Fibroblast of villous mesenchyme (primary cell): ENCODE results near the gene FOSL1. TPM values are rescaled to one million over a fixed set of nuclear protein-coding genes. Genes with fewer than 3 reads are reported as not detected.
A peak's percentile ranks its signal among the peaks of the same experiment; 100 is the strongest.

Experiments used
- DNase-seq: peaks from one replicate; pipeline ENCODE4 v3.0.0-alpha.2; 2010; ENCODE audit warnings: low read depth
- H3K4me3 ChIP-seq: 2 replicates; pipeline ENCODE4 v1.5.1; 2011; ENCODE audit warnings: low read depth, mild to moderate bottlenecking, low read length
- total RNA-seq: library from RNA; depleted of rRNA; stranded (reverse); fragments of >200 nt; gene quantifications from 2 replicates; pipeline ENCODE4 v1.2.3, GENCODE V29; 2012
- TF ChIP-seq, protein P1 (sequence below): IDR thresholded peaks from 2 replicates; pipeline ENCODE4 v1.5.1; 2012; ENCODE audit warnings: low read depth, mild to moderate bottlenecking, low read length; ENCODE audit not compliant: insufficient read depth

FOSL1 gene
- total RNA-seq, 1 donor, result 41.0 TPM

DNA sequence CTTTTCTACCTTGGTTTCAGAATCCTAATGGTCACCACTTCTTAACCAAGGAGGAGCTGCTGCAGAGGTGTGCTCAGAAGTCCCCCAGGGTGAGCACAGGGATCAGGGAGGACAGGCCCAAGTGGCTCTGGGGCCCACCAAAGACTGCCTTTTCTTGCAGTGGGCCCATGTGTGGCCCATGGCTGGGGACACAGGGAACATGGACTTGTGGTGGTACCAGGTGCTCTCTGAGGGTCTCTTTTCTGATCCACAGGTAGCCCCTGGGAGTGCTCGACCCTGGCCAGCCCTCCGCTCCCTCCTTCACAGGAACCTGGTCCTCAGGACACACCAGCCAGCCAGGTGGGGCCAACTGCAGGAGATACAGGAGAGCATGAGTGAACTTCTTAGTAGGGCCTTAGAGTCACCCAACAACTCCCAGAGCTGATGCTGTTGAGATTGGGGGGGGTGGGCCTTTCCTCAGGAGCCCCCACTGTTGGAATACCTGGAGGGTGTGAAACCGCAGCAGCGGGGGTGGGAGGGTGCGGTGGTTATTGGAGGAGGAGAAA lies 37.9 kb downstream of the FOSL1 start:
- TF ChIP-seq, protein P1, sequence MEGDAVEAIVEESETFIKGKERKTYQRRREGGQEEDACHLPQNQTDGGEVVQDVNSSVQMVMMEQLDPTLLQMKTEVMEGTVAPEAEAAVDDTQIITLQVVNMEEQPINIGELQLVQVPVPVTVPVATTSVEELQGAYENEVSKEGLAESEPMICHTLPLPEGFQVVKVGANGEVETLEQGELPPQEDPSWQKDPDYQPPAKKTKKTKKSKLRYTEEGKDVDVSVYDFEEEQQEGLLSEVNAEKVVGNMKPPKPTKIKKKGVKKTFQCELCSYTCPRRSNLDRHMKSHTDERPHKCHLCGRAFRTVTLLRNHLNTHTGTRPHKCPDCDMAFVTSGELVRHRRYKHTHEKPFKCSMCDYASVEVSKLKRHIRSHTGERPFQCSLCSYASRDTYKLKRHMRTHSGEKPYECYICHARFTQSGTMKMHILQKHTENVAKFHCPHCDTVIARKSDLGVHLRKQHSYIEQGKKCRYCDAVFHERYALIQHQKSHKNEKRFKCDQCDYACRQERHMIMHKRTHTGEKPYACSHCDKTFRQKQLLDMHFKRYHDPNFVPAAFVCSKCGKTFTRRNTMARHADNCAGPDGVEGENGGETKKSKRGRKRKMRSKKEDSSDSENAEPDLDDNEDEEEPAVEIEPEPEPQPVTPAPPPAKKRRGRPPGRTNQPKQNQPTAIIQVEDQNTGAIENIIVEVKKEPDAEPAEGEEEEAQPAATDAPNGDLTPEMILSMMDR, result no peak
- DNase-seq, result no peak
- H3K4me3 ChIP-seq, result no peak overlapping the region

DNA sequence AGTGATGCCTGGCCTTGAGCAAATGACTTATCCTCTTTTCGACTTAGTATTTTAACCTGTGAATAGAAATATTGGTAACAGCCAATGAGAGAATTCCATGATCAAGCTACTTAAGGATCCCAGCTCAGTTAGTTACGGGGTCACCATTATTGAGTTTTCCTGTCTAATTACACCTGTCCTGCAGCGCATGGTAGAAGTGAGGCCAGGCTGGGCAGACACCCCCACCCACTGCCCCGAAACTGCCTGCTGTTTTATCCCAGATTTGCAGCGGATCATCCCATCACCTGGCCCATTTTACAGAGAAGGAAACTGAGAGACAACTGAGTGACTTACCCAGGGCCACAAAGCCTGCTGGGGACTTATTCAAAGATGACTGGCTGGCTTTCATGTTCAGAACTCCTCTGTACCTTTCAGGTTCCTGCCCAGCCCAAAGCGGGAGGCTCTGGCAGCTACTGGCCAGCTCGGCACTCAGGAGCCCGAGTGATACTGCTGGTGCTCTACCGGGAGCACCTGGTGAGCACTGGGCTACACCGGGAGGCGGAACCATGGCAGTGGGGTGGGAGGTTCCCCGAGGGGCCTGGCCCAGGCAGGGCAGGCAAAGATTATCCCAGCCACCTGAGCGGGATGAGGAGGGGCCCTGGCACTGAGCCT lies 38.5 kb downstream of the FOSL1 start:
- H3K4me3 ChIP-seq, result peak overlapping the region; percentile 94
- DNase-seq, result no peak
- TF ChIP-seq, protein P1, result no peak

DNA sequence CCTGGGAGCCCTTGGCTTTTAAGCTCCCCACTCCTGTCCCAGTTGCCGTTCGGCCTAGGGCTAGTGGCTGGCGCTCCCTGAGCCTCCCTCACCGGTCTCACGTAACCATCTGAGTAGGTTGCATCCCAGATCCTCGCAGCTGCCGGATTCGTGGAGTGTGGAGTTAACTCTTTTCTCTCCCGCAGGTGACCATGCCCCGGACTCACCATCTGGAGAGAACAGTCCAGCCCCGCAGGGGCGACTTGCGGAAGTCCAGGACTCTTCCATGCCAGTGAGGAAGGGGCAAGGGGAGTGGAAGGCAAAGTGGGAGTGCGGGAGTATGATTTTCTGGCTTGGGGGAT lies 39.1 kb downstream of the FOSL1 start:
- H3K4me3 ChIP-seq, result peak overlapping the region; percentile 94
- TF ChIP-seq, protein P1, result no peak
- no peak for DNase-seq

DNA sequence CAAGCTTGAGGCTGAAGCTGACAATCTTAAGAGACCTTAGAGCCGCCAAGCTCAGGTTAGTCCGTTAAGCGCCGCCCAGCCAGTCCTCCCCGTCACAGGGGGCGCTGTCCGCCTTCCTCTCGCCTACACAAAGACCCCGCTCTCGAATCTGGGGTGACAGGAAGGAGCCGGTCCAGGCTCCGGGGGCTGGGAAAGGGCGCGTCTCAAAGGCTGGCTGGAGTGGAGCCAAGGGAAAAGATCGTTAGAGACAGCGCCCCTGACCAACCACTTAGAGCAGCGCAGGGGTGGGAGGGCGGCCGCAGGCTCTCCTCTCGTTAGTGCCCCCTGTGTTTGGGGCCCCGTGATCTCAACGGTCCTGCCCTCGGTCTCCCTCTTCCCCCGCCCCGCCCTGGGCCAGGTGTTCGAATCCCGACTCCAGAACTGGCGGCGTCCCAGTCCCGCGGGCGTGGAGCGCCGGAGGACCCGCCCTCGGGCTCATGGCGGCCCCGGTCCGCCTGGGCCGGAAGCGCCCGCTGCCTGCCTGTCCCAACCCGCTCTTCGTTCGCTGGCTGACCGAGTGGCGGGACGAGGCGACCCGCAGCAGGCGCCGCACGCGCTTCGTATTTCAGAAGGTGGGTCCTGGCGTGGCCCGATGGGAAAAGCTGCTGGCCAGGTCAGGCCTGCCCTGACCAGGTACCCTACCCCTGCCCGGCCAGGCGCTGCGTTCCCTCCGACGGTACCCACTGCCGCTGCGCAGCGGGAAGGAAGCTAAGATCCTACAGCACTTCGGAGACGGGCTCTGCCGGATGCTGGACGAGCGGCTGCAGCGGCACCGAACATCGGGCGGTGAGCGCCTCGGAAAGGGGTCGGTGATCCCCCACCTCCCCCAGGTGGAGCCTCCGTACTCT lies 39.7 kb downstream of the FOSL1 start, which contains the start of gene MUS81:
MUS81 (plus strand) TSS at position 156 of the 887 bp plus-strand sequence; CDS start at position 477, 321 bp downstream.
- peak; percentile 99 for DNase-seq
- peak within 1 kb of the TSS; percentile 98 for H3K4me3 ChIP-seq
- TF ChIP-seq, protein P1, result peak; percentile 86

DNA sequence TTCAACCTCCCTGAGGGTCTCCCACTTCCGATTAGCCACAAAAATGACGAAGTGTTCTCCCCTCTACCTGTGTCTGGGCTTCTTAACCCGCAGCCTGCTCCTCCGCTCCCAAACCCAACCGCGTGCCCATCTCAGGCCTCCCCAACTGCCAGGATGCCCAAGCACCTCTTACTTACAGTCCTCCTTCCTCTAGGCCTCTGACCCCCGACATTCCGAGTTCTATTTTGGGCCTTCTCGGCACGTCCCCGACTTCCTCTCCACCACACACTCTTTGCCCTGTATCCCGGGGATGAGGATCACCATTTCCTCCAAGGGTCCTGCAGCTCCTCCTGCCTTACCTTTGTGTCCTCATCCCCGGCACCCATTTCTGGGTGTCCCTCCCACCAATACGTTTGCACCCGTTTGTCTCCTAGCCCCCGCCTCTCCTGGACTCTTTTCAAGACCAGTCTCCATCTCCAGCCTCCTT lies 40.3 kb downstream of the FOSL1 start:
- H3K4me3 ChIP-seq, result peak overlapping the region; percentile 94
- no peak for DNase-seq
- TF ChIP-seq, protein P1, result no peak

DNA sequence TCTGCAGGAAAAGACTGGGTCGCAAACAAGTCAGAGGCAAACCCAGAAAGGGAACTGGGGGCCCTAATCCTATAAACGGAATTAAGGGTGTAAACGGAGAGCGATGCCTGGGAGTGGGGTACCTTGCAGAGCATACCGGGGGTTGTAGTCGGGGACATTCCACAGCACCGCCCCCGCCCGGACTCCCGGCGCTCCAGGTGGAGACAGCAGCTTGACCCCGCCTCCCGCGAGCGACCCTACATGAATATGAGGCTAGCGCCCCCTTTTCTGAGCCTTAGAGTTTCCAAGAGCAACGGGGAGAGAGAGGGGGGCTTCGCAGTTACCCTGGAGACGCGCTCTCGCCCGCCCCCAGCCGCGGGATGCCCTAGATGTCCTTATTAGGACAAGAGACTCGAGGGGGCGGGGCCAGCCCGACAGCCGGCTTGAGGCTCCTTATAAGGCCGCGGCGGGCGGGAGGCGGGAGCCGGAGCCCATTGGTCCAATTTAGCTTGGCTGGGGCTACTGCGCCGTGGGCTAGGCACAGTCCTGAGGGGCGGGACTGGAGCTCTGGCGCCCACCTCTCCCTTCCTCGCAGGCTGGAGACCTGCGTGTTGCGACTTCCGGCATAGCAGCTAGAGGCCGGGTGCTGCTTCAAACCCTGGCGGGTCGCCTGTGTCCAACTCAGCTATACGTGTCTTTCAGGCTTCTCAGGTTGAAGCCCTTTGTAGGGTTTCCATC lies 40.9 kb downstream of the FOSL1 start:
- TF ChIP-seq, protein P1, result no peak
- peak; percentile 99 for DNase-seq
- H3K4me3 ChIP-seq, result peak overlapping the region; percentile 98
